NB4 (cell line): ENCODE data around the gene NLRP8.
"Not testable (repeated sequence)": the region's sequence is repeated elsewhere in the genome, so short reads cannot be mapped to it uniquely, and the experiment has no call there.

ENCODE experiments used
- DNase-seq: peaks from one replicate; pipeline ENCODE4 v3.0.0; 2010; ENCODE audit warnings: low read depth
- H3K4me3 ChIP-seq: one replicate; pipeline ENCODE4 v1.5.1; 2011; ENCODE audit warnings: mild to moderate bottlenecking, low read depth, low read length, moderate library complexity
- CTCF ChIP-seq: IDR thresholded peaks from one replicate; pipeline ENCODE4 v1.5.1; 2012; ENCODE audit warnings: low read depth, low read length
- MAX ChIP-seq: IDR thresholded peaks from 2 replicates; pipeline ENCODE4 v1.6.1; 2011; ENCODE audit warnings: low read depth, low read length
- MYC ChIP-seq: IDR thresholded peaks from 2 replicates; pipeline ENCODE4 v1.6.1; 2011; ENCODE audit warnings: low read depth, low read length
- POLR2A ChIP-seq: IDR thresholded peaks from 2 replicates; pipeline ENCODE4 v1.6.1; 2011; ENCODE audit warnings: mild to moderate bottlenecking; ENCODE audit not compliant: insufficient read length; ENCODE audit errors: extremely low read depth

Gene NLRP8

GRCh38 chr19:55986487-55986886, 38.9 kb downstream of the NLRP8 start, which contains the start of gene NLRP5:
Gene NLRP5, plus strand, starts transcription at chr19:55986775.
- TF ChIP-seq CTCF = no peak
- TF ChIP-seq POLR2A = no peak
- no peak for TF ChIP-seq MAX
- DNase-seq = no peak
- no peak within 1 kb of the TSS for H3K4me3 ChIP-seq

- no peak for TF ChIP-seq CTCF
- no peak for TF ChIP-seq MYC
- no peak for TF ChIP-seq MAX
- no peak for TF ChIP-seq POLR2A
Measured at GRCh38 chr19:55990831-55991230, 43.2 kb downstream of the NLRP8 start.

DNA sequence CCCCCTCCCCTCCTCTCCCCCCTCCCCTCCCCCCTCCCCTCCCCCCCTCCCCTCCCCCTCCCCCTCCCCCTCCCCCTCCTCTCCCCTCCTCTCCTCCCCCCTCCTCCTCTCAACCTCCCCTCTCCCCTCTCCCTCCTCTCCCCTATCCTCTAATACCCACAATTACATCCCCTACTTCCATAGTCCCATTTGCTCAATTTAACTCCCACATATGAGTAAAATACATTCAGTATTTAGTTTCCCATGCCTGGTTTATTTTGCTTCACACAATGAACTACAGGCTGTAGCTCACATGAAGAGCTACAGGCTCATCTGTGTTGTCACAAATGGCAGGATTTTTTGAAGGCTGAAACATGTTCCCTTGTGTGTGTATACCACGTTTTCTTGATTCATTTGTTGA, 45.9 kb downstream of the NLRP8 start:
- H3K4me3 ChIP-seq = no peak overlapping the region
- TF ChIP-seq MAX (no peak), MYC (no peak), CTCF (no peak), POLR2A (no peak)

More at GRCh38 chr19:55990831-55991230, 43.2 kb downstream of the NLRP8 start:
- no peak for DNase-seq
- H3K4me3 ChIP-seq = no peak overlapping the region

DNA sequence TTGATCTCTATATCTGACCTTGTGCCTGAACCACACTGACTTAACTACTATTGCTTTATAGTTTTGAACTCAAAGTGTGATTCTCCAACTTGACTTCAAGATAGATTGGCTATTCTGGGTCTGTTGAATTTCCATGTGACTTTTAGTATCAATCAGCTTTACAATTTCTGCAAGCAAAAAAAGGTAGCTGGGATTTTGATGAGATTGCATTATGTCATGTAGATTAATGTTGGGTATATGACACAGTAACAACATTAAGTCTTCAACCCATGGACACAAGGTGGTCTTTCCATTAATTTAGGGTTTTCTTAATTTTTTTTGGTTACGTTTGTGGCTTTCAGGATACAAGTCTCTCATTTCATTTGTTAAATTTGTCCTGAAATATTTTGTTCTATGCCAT, 67.1 kb downstream of the NLRP8 start:
- no peak for DNase-seq
- no peak for TF ChIP-seq MAX
- TF ChIP-seq MYC = no peak
- no peak for TF ChIP-seq CTCF
- no peak for TF ChIP-seq POLR2A

More for the DNA sequence above, 45.9 kb downstream of the NLRP8 start:
- no peak for DNase-seq

GRCh38 chr19:56015756-56016155, 68.1 kb downstream of the NLRP8 start:
- no peak overlapping the region for H3K4me3 ChIP-seq
- no peak for TF ChIP-seq MAX
- no peak for TF ChIP-seq CTCF
- no peak for TF ChIP-seq MYC
- no peak for TF ChIP-seq POLR2A
- peak; percentile 25 for DNase-seq

More for the DNA sequence above, 67.1 kb downstream of the NLRP8 start:
- H3K4me3 ChIP-seq = no peak overlapping the region

DNA sequence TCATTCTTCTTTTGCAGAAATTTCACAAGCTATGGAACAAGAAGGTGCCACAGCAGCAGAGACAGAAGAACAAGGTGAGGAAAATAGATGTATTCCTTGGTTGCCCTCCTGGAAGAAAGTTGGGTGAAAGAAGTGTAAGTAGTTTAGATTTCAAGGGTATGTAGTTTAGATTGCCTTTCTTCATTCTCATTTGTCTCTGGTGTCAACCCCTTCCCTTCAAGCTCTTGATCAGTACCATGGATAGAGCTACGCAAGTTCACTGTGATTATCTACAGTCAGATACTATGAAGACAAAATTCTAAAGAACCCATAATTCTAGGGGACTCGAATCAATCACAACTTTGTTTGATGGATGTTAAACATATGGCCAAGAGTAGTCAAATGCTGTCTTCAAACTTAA, 71.7 kb downstream of the NLRP8 start:
- H3K4me3 ChIP-seq, DNase-seq: not testable (repeated sequence)

- H3K4me3 ChIP-seq, DNase-seq: not testable (repeated sequence)
Measured at GRCh38 chr19:56020355-56020975, 72.8 kb downstream of the NLRP8 start.
